Testis (tissue), 2 donors: ENCODE data around the gene RRP1B.

Experiments
- POLR2A ChIP-seq: fragments of 450-650 bp; IDR thresholded peaks from one replicate; pipeline ENCODE4 v1.6.1; 2017; ENCODE audit warnings: antibody characterized with exemption, mild to moderate bottlenecking, moderate library complexity
- TF ChIP-seq, protein P1 (sequence below), 3 experiments: fragments of 450-650 bp in 2 of 3; fragments of 200-600 bp in 1 of 3; sonication (generic) in 1 of 3; IDR thresholded peaks; one replicate each; pipeline ENCODE4 v1.5.1; 2016 to 2019; ENCODE audit warnings: antibody characterized with exemption in 3 of 3, mild to moderate bottlenecking in 2 of 3, moderate library complexity in 1 of 3

DNA sequence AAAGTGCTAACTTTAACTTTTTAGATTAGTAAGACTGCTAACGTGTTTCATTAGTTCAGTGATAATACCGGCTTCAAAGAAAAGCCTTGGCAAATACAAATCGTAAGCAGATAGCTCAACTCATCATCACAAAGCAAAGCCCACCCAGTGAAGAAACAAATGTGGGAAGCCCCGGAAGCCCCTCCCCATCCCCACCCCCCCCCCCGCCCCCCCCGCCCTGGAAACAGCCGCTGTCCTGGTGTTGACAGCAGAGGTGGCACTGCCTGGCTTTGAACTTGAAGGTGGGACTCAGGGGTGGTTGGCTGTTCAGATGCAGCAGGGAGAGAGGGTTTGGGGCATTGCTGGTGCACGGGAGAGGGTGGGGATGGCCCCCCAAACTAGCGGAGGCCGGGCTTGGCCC lies 73.7 kb downstream of the RRP1B start:
- TF ChIP-seq POLR2A = no peak
- TF ChIP-seq, protein P1, sequence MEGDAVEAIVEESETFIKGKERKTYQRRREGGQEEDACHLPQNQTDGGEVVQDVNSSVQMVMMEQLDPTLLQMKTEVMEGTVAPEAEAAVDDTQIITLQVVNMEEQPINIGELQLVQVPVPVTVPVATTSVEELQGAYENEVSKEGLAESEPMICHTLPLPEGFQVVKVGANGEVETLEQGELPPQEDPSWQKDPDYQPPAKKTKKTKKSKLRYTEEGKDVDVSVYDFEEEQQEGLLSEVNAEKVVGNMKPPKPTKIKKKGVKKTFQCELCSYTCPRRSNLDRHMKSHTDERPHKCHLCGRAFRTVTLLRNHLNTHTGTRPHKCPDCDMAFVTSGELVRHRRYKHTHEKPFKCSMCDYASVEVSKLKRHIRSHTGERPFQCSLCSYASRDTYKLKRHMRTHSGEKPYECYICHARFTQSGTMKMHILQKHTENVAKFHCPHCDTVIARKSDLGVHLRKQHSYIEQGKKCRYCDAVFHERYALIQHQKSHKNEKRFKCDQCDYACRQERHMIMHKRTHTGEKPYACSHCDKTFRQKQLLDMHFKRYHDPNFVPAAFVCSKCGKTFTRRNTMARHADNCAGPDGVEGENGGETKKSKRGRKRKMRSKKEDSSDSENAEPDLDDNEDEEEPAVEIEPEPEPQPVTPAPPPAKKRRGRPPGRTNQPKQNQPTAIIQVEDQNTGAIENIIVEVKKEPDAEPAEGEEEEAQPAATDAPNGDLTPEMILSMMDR (IDR thresholded peaks at IDR 0.05) = no peak
